ENCODE measurements around the gene FHOD3.

- no peak for TF ChIP-seq TAF1 (IDR thresholded peaks at IDR 0.05; ENCODE audit: low read depth, low read length)
- no peak for TF ChIP-seq POLR2AphosphoS5 (IDR thresholded peaks at IDR 0.05; ENCODE audit: low read depth, low read length)
- TF ChIP-seq POLR2A (IDR thresholded peaks at IDR 0.05; ENCODE audit: low read depth, low read length) = no peak
- TF ChIP-seq SPI1 (IDR thresholded peaks at IDR 0.05; ENCODE audit: low read depth, low read length) = no peak
- TF ChIP-seq POU2F2 (IDR thresholded peaks at IDR 0.05; ENCODE audit: low read depth, low read length) = no peak
Observed at GRCh38 chr18:36454245-36454644, 156.7 kb downstream of the FHOD3 start.

Data from GM12891 (cell line).